Osteoblast (primary cell): ENCODE data around the gene FREM1. TPM values are rescaled to one million over a fixed set of nuclear protein-coding genes. Genes with fewer than 3 reads are reported as not detected.

Source experiments
- DNase-seq: peaks from one replicate; pipeline ENCODE4 v3.0.0; 2011; ENCODE audit warnings: low spot score, mixed read lengths; ENCODE audit not compliant: insufficient read length; ENCODE audit errors: missing footprints
- H2AFZ ChIP-seq: 2 replicates; pipeline ENCODE4 v1.6.0; 2011; ENCODE audit warnings: mild to moderate bottlenecking, low read length
- H3K27ac ChIP-seq: 2 replicates; pipeline ENCODE4 v1.5.1; 2011; ENCODE audit warnings: mild to moderate bottlenecking, low read depth, low read length, moderate library complexity
- H3K27me3 ChIP-seq: 2 replicates; pipeline ENCODE4 v1.6.0; 2012; ENCODE audit warnings: mild to moderate bottlenecking, control low read depth, inconsistent platforms, low read length, moderate library complexity; ENCODE audit not compliant: insufficient read depth
- H3K36me3 ChIP-seq: 2 replicates; pipeline ENCODE4 v1.5.1; 2011; ENCODE audit warnings: mild to moderate bottlenecking, low read length, control low read depth, moderate library complexity; ENCODE audit not compliant: insufficient read depth
- H3K4me1 ChIP-seq: 2 replicates; pipeline ENCODE4 v1.5.1; 2011; ENCODE audit warnings: mild to moderate bottlenecking, low read length, control low read depth, moderate library complexity; ENCODE audit not compliant: insufficient read depth
- H3K4me2 ChIP-seq: 2 replicates; pipeline ENCODE4 v1.6.0; 2011; ENCODE audit warnings: mild to moderate bottlenecking, low read length; ENCODE audit not compliant: insufficient read depth
- H3K4me3 ChIP-seq: fragments of 200-600 bp; sonication (generic); 3 replicates; pipeline ENCODE4 v1.5.1; 2012; ENCODE audit warnings: mild to moderate bottlenecking, low read length, inconsistent platforms; ENCODE audit not compliant: insufficient read depth
- H3K79me2 ChIP-seq: 2 replicates; pipeline ENCODE4 v1.6.0; 2012; ENCODE audit warnings: mild to moderate bottlenecking, low read length, control low read depth, inconsistent platforms; ENCODE audit not compliant: insufficient read depth
- H3K9me3 ChIP-seq: 2 replicates; pipeline ENCODE4 v1.5.1; 2011; ENCODE audit warnings: low read depth, low read length, control low read depth
- H4K20me1 ChIP-seq: 2 replicates; pipeline ENCODE4 v1.6.0; 2012; ENCODE audit warnings: mild to moderate bottlenecking, low read length, control low read depth; ENCODE audit not compliant: insufficient read depth
- CTCF ChIP-seq: IDR thresholded peaks from 2 replicates; pipeline ENCODE4 v1.5.1; 2011; ENCODE audit warnings: mild to moderate bottlenecking, low read depth, low read length, moderate library complexity; ENCODE audit errors: extremely low read depth
- total RNA-seq: library from RNA; depleted of rRNA; stranded (reverse); fragments of >200 nt; gene quantifications from 2 replicates; pipeline ENCODE4 v1.2.3, GENCODE V29; 2012

Gene FREM1
- total RNA-seq, 1 donor, result 0.72 TPM

- Histone ChIP-seq H3K9me3 (no peaks in the 10 kb centered on the region), H2AFZ (no peak overlapping the region), H3K79me2 (no peaks in the 10 kb centered on the region), H3K27me3 (peaks cover 6% of the 10 kb centered on the region), H3K4me1 (no peaks in the 10 kb centered on the region), H3K27ac (no peak overlapping the region), H4K20me1 (no peaks in the 10 kb centered on the region), H3K36me3 (no peaks in the 10 kb centered on the region), H3K4me3 (no peak overlapping the region), H3K4me2 (no peak overlapping the region)
- no peak for DNase-seq
- no peak for TF ChIP-seq CTCF
Measured at GRCh38 chr9:14715102-14715501, 195.1 kb downstream of the FREM1 start.

GRCh38 chr9:14713187-14713767, 197.0 kb downstream of the FREM1 start:
- H3K9me3 ChIP-seq, result no peaks in the 10 kb centered on the region
- no peaks in the 10 kb centered on the region for H3K36me3 ChIP-seq
- H3K4me3 ChIP-seq, result no peak overlapping the region
- no peak for TF ChIP-seq CTCF
- H4K20me1 ChIP-seq, result no peaks in the 10 kb centered on the region
- no peaks in the 10 kb centered on the region for H3K79me2 ChIP-seq
- no peaks in the 10 kb centered on the region for H3K4me1 ChIP-seq
- no peak overlapping the region for H3K4me2 ChIP-seq
- no peak for DNase-seq
- no peak overlapping the region for H2AFZ ChIP-seq
- no peak overlapping the region for H3K27ac ChIP-seq
- H3K27me3 ChIP-seq, result no peaks in the 10 kb centered on the region

- Histone ChIP-seq H3K4me1 (no peaks in the 10 kb centered on the region), H3K36me3 (no peaks in the 10 kb centered on the region), H3K9me3 (no peaks in the 10 kb centered on the region), H3K4me2 (no peak overlapping the region), H3K79me2 (no peaks in the 10 kb centered on the region), H2AFZ (no peak overlapping the region), H3K4me3 (no peak overlapping the region), H4K20me1 (no peaks in the 10 kb centered on the region), H3K27ac (no peak overlapping the region), H3K27me3 (no peaks in the 10 kb centered on the region)
- DNase-seq, result no peak
- TF ChIP-seq CTCF, result no peak
Measured at GRCh38 chr9:14710804-14711203, 199.4 kb downstream of the FREM1 start.

GRCh38 chr9:14706530-14707140, 203.6 kb downstream of the FREM1 start:
- no peak overlapping the region for H2AFZ ChIP-seq
- no peak overlapping the region for H3K4me3 ChIP-seq
- TF ChIP-seq CTCF, result no peak
- no peak overlapping the region for H3K4me2 ChIP-seq
- peaks cover 9% of the 10 kb centered on the region for H3K27me3 ChIP-seq
- no peak for DNase-seq
- H3K79me2 ChIP-seq, result no peaks in the 10 kb centered on the region
- no peaks in the 10 kb centered on the region for H4K20me1 ChIP-seq
- H3K36me3 ChIP-seq, result no peaks in the 10 kb centered on the region
- no peaks in the 10 kb centered on the region for H3K4me1 ChIP-seq
- H3K9me3 ChIP-seq, result no peaks in the 10 kb centered on the region
- no peak overlapping the region for H3K27ac ChIP-seq
